T-helper 2 cell (primary cell): ENCODE data around the gene RUNX1.

Experiments used
- DNase-seq, 5 experiments: peaks; one replicate each; pipeline versions ENCODE4 v3.0.0 to v3.0.0-alpha.2; 2012 to 2022

Gene RUNX1

DNA sequence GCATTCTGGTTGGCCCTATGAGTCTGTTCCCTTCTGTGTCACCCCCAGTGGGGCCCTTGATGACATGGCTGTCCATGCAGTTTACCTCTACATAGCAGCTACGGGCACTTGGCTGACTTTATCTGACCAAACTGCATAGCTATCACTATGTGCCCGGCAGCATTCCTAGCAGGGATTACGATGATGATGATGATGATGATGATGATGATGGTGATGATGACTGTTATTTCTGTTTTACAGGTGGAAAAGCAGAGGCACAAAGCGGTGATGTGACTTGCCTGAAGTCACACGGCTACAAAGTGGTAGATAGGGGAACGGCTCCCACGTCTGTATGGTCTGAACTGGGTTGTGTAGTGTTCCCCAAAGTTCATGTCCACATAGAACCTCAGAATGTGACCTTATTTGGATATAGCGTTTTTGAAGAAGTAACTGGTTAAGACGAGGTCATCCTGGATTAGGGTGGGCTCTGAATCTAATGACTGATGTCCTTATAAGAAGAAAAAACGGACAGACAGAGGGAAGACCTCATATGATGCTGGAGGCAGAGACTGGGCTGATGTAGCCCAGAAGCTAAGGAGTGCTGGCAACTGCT lies 57.6 kb downstream of the RUNX1 start:
- no peak for DNase-seq

DNA sequence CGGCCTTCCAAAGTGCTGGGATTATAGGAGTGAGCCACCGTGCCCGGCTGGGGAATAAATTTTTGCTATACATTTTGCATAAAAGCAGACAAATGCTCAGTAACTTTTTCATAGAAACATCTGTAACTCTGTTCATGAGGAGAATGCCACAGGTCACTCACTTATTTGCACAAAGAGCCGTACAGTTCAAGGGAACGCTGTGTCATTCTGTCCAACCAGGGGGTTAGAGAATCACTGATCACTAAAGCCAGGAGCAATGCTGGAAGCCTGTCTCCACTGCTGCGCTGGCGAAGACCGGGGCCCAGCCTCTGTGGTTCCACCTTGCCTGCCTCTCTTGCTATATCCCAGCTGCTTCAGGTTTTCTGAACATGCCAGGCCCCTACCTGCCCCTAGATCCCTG lies 58.3 kb downstream of the RUNX1 start:
- no peak for DNase-seq

DNA sequence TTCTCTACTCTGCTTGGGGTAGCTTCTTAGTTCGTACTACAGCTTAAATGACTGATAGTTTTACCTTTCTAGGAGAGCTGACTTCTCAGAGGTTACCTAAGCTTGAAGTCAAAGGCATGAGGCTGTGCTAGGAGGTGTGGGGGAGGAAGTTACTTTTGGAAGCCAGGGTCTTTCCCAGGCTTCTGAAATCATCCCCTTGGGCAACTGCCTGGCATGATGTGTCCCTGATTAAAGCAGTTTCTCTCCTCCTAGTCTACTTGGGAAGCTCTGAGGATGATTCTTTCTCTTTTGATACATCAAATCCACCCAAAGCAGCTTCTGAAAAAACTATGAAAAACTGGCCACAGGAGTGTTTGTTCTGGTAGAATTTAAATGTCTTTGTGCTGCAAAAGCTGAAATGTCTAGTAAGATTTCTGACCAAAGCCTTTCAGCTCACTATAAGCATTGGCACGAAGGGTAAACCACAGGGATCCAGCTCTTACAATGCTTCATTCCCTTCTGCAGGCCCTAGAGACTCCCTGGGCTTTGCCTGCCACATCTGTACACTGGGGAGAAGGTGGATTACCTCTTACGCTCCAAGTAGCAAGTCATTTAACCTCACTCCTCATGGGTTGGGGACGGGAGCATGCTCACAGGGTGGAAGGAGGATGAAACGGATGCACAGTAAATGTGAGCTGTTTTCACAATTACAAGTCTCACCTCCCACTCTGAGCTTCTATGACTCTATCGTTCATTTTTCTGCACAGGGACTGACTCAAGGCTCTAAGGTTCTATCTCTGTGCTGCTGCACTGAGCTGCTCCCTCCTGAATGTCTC lies 59.6 kb downstream of the RUNX1 start:
- peak in 2 of 5 experiments; percentile 57 to 88 for DNase-seq

DNA sequence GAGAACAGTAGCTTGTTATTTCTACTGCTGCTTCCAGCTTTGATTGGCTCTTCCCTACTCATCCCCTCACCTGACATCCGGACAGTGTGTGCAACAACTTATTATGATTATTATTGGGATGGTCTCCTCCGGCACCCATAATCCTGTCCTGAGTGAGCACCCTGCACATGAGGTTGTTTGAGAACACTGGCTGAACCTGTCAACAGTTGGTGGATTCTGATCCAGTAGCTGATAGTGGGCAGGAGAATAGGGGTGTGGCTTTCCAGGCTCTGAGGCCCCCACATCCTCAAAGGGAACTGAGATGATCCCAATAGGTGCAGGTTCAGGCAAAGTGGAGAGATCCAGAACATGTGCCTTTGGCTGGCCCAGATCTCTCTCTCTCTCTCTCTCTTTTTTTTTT lies 60.5 kb downstream of the RUNX1 start:
- no peak for DNase-seq

DNA sequence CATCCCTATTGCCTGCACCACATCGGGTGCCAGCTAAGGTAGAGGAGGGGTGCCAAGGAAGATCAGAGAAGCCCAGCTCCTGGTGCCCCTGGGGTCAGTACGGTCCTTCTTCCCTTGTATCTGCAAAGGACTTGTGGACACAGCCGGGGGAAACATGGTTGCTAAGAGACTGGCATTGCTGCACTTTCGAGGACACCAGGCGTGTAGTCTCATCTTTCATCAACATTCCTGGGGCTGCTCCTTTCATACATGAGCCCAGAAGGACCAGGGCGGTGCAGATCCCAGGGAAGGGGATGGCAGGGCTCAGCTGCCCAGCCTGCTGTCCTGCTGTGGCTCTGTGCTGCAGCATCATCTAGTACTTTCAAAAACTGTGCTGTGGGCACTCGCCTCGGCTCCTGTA lies 61.0 kb downstream of the RUNX1 start:
- no peak for DNase-seq

DNA sequence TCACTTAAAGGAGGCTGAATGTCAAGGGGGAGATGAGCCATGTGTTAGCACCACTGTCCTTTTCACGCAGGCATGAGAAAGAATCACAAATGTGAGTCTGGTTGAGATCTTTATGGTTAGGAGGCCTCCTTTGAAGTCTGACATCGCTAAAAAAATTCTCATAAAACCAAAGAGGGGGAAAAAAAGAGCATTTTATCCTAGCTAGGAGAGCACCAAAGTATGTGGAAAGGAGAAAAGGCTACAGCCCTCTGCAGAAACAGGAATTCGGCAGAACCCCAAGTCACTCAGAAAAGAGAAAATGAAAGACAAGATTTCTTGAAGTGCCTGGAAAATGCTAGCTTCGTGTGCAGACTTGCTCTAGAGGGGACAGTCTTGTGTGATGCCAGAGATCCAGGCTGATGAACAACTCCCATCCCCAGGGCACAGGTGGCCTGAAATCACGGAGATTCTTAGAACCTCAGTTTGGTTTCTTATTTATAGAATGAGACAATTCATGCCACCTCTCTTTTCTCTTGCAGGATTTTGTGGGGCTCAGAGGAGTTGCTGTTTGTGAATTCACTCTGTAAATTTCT lies 61.5 kb downstream of the RUNX1 start:
- no peak for DNase-seq

DNA sequence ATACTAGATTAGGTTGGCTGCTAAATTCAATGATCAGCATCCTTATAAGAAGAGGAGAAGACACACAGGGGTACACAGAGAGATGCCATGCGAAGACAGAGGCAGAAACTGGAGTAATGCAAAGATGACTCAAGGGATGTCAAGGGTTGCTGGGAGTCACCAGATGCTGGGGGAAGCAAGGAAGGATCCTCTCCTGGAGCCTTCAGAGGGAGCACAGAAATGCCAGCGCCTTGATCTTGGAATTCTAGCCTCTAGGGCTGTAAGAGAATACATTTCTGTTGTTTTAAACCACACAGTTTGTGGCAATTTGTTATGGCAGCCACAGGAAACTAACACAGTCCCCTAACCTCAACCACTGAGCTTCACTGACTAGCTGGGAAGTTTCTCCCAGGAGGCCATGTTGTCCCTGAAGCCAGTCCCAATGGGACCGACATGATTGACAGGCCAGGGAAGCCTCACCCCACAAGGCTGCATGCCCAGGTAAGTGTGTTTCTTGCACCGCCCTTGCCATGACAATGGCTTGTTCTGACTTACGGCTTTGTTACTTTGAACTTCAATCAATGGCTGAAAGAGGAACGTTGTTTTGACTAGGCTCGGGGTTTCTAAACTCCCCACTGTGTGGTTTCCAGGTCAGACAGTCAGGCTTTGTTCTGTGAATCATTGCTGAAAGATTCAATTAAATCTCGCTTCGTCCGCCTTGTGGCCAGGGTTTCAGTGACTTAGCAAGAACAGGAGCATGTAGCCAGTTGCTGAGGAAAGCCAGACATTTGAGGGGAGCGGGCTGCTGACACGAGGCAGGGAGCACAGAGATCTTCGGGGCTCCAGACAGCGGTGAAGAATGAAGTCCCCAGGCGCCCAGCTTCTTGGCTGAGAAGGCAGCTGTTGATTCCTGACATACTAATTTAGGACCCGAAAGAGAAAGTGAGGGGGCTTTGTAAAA lies 62.3 kb downstream of the RUNX1 start:
- DNase-seq = peak in 4 of 5 experiments; percentile 33 to 92 (median 64)

DNA sequence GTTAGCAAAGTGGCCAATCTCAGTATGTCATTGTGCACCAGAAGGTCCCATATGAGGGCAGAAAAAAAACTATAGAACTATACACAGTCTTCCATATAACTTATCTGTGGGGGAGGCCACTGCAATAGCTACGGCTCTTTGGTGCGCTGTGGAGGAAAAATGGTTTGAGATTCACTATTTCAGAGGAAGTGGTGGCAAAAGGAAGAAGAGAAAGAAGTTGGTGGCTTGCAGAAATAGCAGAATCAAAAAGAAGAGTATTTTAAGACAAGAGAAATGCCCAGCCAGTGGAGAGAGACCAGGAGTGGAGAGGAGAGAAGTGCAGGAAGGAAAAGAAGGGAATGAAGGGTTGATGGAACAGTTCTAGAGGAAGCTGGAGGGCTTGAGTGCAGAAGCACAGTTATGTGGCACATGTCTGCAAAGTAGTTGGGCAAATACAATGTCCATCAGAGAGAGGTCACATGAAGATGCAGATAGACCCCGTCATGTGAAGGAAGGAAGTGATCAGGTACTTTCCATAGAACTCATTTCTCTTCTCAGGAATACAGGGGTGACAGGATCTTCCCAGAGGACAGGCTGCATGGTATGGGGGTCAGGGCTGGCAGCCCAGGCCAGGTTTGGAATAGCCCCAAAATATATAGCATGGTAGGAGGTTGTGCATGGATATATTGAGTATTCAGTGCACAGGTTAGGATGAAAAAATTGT lies 64.6 kb downstream of the RUNX1 start:
- peak in 1 of 5 experiments; percentile 70 for DNase-seq

DNA sequence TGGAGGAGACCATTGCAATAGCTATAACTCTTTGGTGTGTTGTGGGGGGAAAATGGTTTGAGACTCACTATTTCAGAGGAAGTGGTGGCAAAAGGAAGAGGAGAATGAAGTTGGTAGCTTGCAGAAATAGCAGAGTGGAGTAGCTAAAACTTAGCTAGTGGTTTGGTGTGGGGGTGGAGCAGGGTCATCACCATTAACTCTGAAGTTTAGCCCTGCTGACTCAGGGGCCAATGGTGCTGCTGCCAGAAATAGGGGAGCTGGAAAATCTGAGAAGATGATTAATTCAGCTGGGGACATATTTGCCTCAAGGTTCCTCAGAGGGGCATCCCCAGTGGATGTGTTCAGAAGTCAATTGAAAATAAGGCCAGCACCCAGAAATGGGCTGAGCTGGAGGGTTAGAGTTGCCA lies 65.4 kb downstream of the RUNX1 start:
- peak in 3 of 5 experiments; percentile 29 to 90 (median 40) for DNase-seq

DNA sequence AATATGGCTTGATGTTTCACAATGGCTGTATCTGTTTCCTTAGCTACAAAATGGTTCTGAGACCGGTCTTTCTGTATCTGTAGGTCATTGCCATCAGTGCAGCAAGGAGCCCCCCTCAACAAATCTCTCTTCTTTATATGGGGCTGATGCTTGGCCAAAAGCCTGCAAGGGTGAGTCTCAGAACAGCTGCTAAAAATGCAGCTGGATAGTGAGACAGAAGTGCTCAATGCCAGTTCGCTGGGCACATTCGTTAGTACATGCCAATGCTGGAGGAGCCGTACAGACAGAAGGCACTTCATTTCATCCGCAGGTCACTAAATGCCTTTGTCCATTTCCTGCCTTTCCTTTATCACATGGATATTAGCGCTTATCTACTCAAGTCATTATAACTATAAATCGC lies 67.3 kb downstream of the RUNX1 start:
- DNase-seq = no peak

DNA sequence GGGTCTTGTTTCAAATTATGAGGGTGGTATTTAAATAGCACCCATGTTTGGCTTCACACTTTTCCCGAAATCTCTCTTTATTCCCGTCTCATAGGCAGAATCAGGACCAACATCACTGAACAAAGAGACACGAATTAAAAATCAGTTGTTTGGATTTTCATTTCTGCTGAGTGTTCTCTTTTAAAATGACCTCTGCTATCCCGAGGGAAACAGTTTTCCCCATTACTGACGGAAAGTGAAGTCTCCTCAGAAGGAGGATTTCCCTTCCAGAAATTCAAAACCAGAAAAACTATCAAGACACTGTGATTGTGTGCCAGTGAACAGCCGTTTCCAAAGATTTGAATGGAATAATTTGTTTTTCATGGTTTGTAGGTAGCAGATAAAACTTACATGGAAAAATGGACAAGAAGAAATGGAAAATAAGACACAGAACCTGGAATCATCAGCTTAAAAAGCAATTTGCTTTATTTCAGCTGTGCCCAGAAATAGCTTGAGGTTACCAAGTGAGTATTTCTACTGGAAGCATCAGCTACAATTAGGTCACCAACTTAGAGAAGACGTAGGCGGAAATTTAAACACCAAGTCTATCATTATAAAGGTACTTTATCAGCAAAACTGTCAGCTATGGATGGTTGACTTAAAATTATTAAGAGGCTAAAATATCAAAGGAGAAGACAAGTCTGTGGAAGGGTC lies 68.5 kb downstream of the RUNX1 start:
- no peak for DNase-seq

DNA sequence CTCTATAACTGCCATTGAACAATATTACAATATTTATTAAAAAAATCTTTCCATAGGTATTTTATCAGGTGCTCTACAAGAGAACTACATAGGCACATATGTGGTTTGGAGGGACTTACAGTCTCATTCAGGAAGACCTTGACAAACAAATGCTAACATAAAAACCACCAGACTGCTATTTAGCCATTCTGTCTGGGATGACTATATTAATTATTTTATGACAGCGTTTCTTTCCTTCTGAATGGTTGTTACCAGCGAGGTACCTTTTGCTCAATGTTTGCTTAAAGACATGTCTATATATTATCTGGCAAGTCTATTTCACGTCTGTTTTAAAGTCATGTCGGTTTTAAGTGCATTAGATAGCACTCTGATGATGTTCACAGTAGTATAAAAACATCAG lies 69.7 kb downstream of the RUNX1 start:
- peak in 1 of 5 experiments; percentile 61 for DNase-seq

DNA sequence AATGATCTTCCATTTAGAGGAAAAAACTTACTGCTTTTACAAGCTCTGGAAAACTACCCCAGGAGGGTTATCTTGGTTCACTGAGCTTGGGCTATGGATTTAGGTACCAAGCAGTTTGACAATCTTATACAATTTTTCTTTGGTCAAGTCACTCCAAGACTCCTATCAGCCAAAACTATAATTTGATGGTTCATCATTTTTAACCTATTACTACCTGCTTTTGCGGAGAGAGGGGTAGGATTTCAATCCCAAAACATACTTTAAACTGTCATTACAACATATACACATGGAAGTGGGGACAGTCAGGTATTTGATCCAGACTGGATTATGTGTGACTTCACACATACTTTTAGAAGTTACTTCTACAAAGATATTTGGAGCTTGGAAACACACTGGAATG lies 71.8 kb downstream of the RUNX1 start:
- DNase-seq = no peak

DNA sequence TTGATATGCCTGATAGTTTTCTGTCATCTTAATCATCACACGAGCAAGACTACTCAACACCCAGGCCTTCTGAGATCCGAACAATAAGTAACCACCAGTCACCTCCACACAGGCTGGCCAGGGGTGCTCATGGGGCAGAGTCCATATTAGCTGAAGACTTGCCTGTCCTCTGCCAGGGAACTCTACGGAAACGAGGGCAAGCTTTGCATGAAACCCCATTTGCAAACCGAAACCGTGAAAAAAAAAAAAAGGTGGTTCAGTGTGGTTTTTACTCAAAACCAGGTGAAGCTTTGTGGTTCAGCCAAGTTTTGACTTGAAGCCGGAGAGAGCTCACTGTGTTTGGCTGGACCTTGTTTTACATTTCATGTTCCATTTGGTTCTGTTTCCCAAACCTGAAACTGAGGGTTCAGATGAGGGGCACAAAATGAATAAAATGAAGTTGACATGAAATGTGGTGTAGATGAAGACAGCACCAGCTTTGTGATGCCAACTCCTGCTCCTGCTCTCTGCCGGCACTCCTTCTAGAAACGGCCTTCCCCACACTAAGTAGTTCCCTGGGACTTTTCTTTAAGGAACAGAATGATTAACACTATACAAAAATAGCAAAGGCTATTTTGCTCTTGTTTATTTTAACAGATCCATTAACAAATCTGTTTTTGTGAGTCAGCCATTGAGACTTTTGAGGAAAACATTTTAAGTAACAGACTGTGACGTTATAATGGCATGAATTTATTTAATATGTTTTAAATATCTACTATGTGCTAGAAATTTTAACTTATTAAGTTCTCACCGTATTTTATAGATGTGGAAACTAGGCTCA lies 74.7 kb downstream of the RUNX1 start:
- peak in 3 of 5 experiments; percentile 18 to 91 (median 75) for DNase-seq

DNA sequence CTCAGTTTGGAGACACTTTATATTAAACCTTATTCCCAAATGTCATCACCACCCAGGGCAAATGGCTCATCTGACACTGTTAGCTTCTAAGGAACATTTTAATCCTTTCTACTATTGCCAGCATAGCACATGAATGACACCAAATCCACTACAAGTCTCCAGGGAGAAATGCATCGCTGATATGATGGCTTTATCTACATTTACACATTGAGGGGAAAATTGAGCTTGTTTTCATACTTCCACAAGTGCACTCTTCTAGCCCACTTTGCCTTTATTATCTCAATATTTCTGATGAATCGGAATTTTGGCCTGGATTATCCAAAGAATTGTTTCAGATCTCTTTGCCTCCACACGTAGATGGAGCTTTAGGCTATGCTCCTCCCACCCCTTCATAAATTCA lies 75.4 kb downstream of the RUNX1 start:
- DNase-seq = no peak

DNA sequence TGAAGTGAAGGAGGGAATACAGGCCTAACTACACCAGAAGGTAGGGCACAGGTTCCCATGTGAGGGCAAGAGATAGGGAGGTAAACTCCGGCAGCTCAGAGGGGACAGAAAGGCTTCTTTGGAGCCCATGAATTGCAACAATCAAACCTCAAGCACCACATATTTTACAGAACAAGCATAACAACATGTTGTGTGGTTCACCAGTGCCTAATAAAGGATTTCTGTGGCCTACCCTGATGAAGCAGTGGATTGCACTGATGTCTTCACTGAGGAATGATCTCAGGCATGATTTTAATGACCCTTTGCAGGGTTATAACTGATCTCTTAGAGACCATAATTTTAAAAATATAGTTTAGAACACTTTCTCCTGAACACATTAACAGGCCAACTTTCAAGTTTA lies 77.4 kb downstream of the RUNX1 start:
- DNase-seq = peak in 1 of 5 experiments; percentile 56

DNA sequence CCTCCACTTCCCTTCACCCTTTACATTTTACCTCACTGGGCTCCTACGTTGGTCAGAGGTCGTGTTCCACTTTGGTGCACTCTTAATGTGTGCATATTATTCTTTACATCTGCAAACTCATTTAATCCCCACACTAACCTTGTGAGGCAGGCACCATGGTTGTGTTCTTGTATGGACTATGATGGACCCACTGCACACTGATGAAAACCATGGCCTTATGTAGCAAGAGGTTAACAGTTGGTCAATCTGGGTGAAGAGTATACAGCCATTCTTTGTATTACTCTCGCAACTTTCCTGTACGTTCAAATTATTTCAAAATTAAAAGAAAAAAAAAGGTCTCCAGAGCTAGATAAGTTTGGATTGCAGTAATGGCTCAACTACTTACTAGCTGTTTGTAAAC lies 78.5 kb downstream of the RUNX1 start:
- no peak for DNase-seq

DNA sequence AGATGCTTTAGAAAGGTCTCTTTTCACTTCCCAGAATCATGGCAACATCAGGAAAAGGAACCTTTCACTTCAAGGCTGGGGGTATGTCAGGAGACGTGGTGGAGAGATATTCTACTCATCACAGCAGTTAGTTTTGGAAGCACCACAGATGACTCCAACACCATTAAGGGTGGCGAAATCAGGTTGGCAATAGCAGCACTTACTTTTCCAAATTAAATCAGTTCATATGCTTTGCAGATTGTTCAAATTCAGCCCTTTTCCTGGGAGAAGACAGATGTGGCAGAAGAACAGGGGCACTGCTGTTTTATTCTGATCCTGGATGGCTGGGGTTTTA lies 79.0 kb downstream of the RUNX1 start:
- DNase-seq = no peak

DNA sequence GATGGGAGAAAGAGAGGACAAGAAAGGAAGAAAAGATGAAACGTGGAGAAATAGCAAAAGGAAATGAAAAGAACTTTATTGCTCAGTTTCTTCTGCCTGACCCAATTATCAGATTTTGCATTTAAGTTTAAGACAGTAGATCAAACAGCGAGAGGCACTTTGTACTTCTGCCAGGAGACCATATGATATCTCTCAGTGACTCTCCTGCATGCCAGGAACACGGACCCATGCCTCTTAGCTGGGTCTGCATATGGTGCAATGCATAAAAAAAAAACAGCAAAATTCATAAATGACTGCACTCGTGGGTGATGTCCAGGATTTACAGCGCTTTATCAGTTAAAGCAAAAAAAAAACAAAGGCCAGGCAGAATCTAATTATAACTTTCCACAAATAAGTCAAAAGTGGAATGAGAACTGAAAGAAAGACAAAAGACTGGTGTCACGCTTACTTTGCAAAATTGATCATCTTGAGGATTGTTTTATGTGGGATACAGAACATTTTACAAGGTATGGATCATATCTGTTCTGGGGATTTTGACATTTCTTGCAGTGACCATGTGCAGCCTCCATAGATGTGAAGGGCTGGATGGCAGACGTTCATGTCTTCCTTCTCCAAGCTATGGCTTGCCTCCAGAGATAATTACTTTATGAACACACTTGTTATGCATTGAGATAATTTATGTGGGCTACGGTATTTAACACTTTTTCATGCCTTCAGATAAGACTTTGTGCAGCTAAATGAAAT lies 79.5 kb downstream of the RUNX1 start:
- no peak for DNase-seq
